Kidney glomerular epithelial cell (primary cell): ENCODE data around the gene ASPHD2.

Experiments used
- DNase-seq: peaks from one replicate; lab custom pipeline; 2025; lab: John Stamatoyannopoulos, UW

The ASPHD2 gene

DNA sequence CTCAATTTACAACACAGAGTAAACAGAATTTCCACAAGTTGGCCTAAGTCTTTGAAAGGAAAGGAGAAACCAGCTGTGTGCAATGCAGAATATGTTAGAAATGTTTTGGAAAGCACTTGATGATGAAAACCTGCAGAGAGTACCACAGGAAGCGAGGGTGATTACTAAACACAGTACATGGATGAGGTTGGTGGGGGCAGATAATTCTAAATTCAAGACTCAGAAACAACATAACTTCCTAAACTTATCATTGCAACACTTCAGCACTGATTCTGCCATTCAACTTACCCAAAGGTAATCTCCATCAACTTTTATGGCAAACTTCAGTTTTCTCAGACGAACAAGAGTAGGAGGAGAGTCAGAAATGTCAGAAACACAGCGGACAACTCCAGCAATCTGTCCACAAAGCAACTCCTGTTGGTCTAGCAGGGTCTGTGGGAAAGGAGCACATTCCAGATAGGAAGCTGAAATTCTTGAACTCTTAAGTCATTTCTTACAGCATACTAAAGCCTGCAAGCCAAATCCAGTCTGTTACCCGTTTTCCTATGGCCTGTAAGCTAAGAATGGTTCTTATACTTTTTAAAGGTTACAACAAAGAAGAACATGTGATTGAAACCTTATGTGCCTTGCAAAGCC, 47.8 kb downstream of the ASPHD2 start:
- peak; percentile 44 for DNase-seq

DNA sequence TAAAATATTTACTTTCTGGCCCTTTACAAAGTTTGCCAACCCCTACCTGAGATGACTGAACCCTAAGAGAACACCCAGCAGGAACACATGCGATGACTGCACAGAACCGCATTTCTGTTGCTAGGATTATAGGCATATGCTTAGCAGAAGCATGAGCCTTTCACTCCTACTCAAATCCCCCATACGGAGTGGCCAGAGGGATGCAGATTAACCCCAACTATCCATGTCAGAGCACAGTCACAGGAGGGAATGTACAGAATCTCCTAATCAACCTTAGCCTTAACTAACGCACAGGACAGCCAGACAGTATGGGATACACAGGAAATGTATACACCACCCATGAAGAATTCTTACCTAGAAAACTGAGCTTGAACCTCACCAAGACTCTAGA, 48.3 kb downstream of the ASPHD2 start:
- DNase-seq = no peak

GRCh38 chr22:26479043-26479791, 50.2 kb downstream of the ASPHD2 start:
- no peak for DNase-seq

GRCh38 chr22:26479792-26480610, 50.9 kb downstream of the ASPHD2 start:
- no peak for DNase-seq

DNA sequence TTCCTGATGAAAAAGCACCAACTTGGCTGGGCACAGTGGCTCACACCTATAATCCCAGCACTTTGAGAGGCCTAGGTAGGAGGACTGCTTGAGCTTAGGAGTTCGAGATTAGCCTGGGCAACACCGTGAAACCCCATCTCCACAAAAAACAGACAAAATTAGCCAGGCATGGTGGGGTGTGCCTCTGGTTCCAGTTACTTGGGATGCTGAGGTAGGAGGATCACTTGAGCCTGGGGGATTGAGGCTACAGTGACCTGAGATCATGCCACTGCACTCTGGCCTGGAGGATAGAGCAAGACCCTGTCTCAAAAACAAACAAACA, 51.5 kb downstream of the ASPHD2 start:
- no peak for DNase-seq

DNA sequence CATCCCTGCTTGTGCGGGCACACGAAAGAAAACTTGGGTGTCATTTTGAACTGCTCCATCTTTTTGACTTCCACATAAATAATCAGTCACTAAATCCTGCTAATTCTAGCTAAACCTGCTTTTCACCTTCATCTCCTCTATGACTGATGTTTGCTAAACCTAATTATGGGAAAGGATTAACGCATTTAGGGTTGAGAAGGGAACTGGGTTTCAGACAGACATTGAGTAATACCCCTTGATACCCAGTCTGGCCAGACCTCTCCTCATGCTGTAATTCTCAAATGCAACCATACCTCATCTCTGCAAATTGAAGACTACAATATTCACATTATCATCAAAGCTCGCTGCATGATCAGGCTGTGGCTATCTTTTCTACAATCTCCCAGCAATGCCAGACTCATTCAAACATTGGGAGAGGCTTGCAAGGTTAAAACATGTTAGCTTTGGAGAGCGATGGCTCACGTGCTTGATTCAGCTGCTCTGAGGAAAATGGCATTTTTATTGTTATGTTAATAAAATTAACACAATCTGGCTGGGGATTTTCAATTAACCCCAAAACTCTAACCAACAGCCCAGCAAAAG, 52.1 kb downstream of the ASPHD2 start:
- DNase-seq = no peak

- no peak for DNase-seq
These were observed 52.6 kb downstream of the ASPHD2 start for GRCh38 chr22:26481694-26482093.

- no peak for DNase-seq
These were observed 53.1 kb downstream of the ASPHD2 start for GRCh38 chr22:26482161-26482560.

- no peak for DNase-seq
These were observed 54.0 kb downstream of the ASPHD2 start for GRCh38 chr22:26483043-26483438.

GRCh38 chr22:26483439-26484359, 54.6 kb downstream of the ASPHD2 start, which contains the start of the genes HPS4 and SRRD:
TSS of gene HPS4 (minus strand) at chr22:26483783. CDS start at chr22:26481762, 2,021 bp downstream.
TSS of gene SRRD (plus strand) at chr22:26483877. CDS start at chr22:26483891, 14 bp downstream.
- DNase-seq = peak; percentile 83

DNA sequence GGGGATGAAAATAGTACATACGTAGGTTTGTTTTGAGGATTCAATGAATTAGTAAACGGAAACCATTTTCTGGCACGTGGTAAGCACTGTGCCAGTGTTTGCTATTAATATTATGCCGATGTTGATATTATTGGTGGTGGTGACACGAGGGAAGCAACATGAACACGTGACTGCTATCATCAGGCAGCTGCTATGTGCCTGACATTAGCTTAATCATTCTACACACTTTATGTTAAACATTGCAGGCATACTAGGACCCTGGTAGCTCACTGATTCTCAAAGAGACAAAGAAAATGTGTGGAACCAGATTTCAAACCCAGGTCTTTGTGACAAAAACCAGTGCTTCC, 55.3 kb downstream of the ASPHD2 start:
- no peak for DNase-seq

- no peak for DNase-seq
These were observed 56.0 kb downstream of the ASPHD2 start for GRCh38 chr22:26485013-26485412.

DNA sequence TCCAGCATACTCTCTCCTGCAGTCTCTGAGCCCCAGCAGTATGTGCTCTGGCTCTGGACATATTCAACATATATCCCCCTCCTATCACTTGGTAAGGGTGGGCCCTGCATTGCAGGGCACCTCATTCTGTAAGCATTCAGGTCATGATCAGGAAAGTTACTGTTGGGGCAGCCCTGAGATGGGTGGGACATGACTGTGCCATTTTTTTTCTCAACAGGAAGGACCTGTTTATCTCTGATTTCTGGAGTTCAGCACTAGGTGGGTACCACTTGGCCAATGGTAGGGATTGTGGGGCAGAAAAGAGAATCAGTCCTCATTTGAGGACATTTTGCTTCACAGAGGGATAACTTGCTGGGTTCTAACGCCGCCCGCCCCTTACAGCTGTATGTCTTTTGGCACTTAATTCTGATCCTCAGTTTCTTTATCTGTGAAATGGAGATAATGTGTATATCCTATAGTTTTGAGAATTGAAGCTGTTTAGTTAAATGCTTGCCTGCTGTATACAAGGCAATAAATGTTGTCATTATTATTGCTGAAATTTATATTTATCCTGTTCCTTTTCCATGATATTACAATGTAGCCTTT, 56.8 kb downstream of the ASPHD2 start:
- DNase-seq = no peak

- DNase-seq = no peak
These were observed 57.3 kb downstream of the ASPHD2 start for GRCh38 chr22:26486394-26486793.

GRCh38 chr22:26487996-26488395, 58.9 kb downstream of the ASPHD2 start:
- DNase-seq = no peak

- DNase-seq = no peak
These were observed 60.5 kb downstream of the ASPHD2 start for GRCh38 chr22:26489447-26490036.

DNA sequence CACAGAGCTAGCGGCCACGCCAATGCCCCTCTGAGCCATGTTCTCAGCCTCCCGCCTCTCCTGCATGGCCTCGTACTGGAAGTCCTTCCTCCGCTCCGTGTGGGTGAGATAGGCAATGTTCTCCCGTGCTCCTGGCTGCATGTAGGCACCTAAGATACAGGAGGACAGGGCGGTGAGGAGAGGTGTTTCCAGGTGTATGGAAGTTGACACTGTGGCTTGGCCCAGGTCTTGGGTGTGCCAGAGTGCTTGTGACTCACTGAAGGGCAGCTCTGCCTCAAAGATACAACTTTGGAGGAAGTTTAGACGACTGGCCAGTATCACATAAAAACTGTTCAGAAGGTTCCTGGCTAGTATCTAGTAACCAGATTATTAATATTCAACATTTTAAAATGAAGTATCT, 63.2 kb downstream of the ASPHD2 start:
- no peak for DNase-seq

- no peak for DNase-seq
These were observed 65.4 kb downstream of the ASPHD2 start for GRCh38 chr22:26494506-26494905.
